Thoracic aorta (tissue), 2 donors: ENCODE data around the gene P2RX7. TPM values are rescaled to one million over a fixed set of nuclear protein-coding genes. Genes with fewer than 3 reads are reported as not detected.
"Not testable (repeated sequence)": the region's sequence is repeated elsewhere in the genome, so short reads cannot be mapped to it uniquely, and the experiment has no call there.

Experiments
- ATAC-seq: fragments of 150-250 bp; one replicate; pipeline ENCODE4 v1.8.0; 2017; ENCODE audit warnings: low read depth; ENCODE audit not compliant: insufficient number of reproducible peaks, low FRiP score
- DNase-seq: peaks from one replicate; pipeline ENCODE4 v3.0.0-alpha.2; 2020; ENCODE audit warnings: low spot score
- H3K27ac ChIP-seq, 2 donors: fragments of 200-600 bp; sonication (generic); 1 replicate in 1 of 2; 2 replicates in 1 of 2; pipeline ENCODE4 v1.5.1; 2016; ENCODE audit warnings: mild to moderate bottlenecking in 2 of 2, moderate library complexity in 2 of 2
- H3K27me3 ChIP-seq: fragments of 200-600 bp; sonication (generic); replicated peaks from 2 replicates; pipeline ENCODE4 v1.6.0; 2016; ENCODE audit warnings: mild to moderate bottlenecking; ENCODE audit not compliant: insufficient read depth
- H3K36me3 ChIP-seq: fragments of 200-600 bp; sonication (generic); one replicate; pipeline ENCODE4 v1.5.1; 2016
- H3K4me1 ChIP-seq, 2 donors: fragments of 200-600 bp; sonication (generic); 1 replicate in 1 of 2; 2 replicates in 1 of 2; pipeline versions ENCODE4 v1.5.1 to v1.6.0; 2016; ENCODE audit warnings: low read depth in 2 of 2, mild to moderate bottlenecking in 1 of 2; ENCODE audit not compliant: control insufficient read depth in 1 of 2
- H3K4me3 ChIP-seq: fragments of 200-600 bp; sonication (generic); 2 replicates; pipeline ENCODE4 v1.5.1; 2016; ENCODE audit warnings: mild to moderate bottlenecking
- H3K9me3 ChIP-seq: fragments of 200-600 bp; sonication (generic); 2 replicates; pipeline ENCODE4 v1.5.1; 2016
- total RNA-seq, 2 donors: library from RNA; depleted of rRNA; stranded (reverse); fragments of >200 nt; gene quantifications; one replicate each; pipeline versions ENCODE4 v1.1.0 to v1.2.3, GENCODE V29; 2016
- TF ChIP-seq, protein P1 (sequence below): fragments of 200-600 bp; sonication (generic); IDR thresholded peaks from one replicate; pipeline ENCODE4 v1.5.1; 2019; ENCODE audit warnings: antibody characterized with exemption

The P2RX7 gene
- total RNA-seq, 2 donors from 2014 or later, result 3.2 to 4.0 TPM

DNA sequence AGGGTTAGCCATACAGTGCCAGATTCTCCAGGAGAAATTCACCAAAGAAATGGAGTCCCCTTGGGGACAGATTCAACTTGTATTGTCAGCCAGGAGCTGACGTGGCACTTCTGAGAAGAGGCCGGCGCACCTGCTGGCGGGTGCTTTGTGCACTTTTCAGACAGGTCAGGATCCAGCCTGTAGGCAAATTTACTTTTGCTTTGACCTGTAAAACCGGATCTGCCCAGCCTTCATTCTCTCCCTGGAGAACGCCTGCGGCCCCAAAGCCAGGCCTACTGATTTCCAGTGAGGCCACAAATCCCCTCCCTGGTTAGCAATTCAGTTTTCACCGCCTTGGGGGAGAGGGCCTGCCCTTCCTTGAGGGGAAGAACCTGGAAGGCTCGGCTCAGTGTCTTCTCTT, 94.6 kb downstream of the P2RX7 start:
- Histone ChIP-seq H3K4me3 (no peak overlapping the region), H3K27me3 (no peaks in the 10 kb centered on the region), H3K4me1 (peaks cover 0 to 3% of the 10 kb centered on the region in 2 donors), H3K9me3 (no peaks in the 10 kb centered on the region), H3K27ac (no peak overlapping the region), H3K36me3 (peaks cover 14% of the 10 kb centered on the region)
- DNase-seq (no peak), ATAC-seq (no peak)
- TF ChIP-seq, protein P1, sequence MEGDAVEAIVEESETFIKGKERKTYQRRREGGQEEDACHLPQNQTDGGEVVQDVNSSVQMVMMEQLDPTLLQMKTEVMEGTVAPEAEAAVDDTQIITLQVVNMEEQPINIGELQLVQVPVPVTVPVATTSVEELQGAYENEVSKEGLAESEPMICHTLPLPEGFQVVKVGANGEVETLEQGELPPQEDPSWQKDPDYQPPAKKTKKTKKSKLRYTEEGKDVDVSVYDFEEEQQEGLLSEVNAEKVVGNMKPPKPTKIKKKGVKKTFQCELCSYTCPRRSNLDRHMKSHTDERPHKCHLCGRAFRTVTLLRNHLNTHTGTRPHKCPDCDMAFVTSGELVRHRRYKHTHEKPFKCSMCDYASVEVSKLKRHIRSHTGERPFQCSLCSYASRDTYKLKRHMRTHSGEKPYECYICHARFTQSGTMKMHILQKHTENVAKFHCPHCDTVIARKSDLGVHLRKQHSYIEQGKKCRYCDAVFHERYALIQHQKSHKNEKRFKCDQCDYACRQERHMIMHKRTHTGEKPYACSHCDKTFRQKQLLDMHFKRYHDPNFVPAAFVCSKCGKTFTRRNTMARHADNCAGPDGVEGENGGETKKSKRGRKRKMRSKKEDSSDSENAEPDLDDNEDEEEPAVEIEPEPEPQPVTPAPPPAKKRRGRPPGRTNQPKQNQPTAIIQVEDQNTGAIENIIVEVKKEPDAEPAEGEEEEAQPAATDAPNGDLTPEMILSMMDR, result no peak

DNA sequence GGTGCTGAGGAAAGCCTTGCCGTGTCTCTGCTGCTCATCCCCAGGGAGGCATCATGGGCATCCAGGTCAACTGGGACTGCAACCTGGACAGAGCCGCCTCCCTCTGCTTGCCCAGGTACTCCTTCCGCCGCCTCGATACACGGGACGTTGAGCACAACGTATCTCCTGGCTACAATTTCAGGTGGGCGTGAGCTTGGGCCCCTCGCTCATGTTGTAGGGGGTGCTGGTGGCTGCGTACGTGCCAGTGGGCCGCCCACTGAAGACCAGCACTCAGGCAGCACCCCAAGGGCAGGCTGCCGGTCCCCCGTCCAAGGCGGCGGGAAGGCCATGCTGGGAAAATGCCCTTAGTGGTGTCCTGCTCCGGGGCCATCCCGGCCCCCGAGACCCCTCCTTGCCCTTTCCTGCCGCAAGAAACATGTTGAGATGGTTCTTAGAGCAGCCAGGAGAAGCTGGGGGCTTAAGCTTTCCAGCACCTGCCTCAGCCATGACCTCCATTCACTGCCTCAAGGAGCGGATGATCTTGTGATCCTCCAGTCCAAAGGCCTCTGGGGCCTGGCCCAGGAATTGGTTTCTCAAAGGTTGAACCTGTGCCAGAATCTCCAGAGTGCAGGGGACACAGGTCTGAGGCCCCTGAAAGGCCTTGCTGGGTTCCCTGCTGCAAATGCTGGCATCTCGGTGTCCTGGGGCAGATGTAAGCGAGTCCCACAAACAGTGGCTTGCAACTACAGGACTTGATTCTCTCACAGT, 96.4 kb downstream of the P2RX7 start:
- no peak overlapping the region for H3K27ac ChIP-seq
- H3K4me1 ChIP-seq, result peaks cover 0 to 3% of the 10 kb centered on the region in 2 donors
- H3K36me3 ChIP-seq, result peaks cover 25% of the 10 kb centered on the region
- TF ChIP-seq, protein P1, result no peak
- ATAC-seq, result no peak
- DNase-seq, result no peak
- no peaks in the 10 kb centered on the region for H3K9me3 ChIP-seq
- no peak overlapping the region for H3K4me3 ChIP-seq
- no peaks in the 10 kb centered on the region for H3K27me3 ChIP-seq

DNA sequence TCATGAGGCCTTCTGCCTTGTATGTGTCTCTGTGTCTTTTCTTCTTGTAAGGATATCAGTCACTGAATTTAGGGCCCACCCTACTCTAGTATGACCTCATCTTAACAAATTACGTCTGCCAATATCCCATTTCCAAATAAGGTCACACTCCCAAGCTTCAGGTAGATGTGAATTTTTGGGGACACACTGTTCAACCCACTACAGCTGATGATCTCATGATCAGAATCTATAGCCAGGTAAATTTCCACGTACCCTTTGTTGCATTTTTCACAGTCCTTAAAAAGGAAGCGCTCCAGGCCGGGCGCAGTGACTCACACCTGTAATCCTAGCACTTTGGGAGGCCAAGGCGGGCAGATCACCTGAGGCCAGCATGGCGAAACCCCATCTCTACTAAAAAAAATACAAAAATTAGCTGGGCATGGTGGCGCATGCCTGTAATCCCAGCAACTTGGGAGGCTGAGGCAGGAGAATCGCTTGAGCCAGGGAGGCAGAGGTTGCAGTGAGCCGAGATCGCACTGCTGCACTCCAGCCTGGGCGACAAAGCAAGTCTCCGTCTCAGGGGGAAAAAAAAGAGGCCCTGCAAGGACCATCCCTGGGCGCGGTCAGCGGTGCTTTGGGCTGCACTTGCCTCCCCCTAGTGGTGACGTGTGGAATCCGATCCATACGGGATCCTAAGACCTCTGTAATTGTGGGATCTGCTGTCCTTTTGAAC, 97.3 kb downstream of the P2RX7 start:
- peaks cover 25% of the 10 kb centered on the region for H3K36me3 ChIP-seq
- H3K4me3 ChIP-seq, H3K27me3 ChIP-seq, DNase-seq, H3K9me3 ChIP-seq, H3K4me1 ChIP-seq, ATAC-seq, H3K27ac ChIP-seq: not testable (repeated sequence)
- TF ChIP-seq, protein P1, result peak; percentile 88

DNA sequence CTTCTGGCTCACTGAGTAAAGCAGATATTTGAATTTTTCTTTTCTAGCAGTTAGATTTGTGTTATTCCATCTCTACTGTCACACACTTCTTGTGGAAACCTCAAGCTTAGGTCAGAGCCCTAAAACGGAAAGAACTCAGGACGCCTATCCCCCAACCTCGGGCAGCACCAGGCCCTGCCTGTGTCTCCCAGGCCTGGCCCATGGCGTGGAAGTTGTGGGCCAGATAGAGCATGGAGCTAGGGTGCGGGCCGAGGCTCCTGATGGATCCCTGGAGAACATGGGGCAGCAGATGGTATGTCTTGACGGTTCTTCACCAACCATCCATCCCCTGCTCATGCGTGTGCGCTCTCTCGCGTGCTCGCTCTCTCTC, 97.8 kb downstream of the P2RX7 start:
- TF ChIP-seq, protein P1, result no peak
- Histone ChIP-seq H3K36me3 (peaks cover 25% of the 10 kb centered on the region), H3K27ac (no peak overlapping the region), H3K4me1 (peaks cover 0 to 3% of the 10 kb centered on the region in 2 donors), H3K9me3 (no peaks in the 10 kb centered on the region), H3K4me3 (no peak overlapping the region), H3K27me3 (no peaks in the 10 kb centered on the region)
- DNase-seq (no peak), ATAC-seq (no peak)

DNA sequence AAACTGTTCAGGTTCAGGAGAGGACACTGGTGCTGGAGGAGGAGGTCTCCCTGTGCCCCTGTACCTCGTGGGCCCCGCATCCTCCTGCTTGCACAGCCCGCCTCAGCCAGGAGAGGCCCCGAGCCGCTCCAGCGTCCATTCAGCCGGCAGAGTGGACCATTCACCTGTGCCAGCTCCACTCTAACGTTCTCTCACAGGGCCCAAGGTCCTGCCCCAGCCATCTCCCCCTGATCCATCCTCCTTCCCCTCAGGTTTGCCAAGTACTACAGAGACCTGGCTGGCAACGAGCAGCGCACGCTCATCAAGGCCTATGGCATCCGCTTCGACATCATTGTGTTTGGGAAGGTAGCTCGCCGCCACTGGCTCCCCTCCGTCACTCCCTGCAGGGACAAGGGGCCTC, 99.5 kb downstream of the P2RX7 start:
- no peak for ATAC-seq
- H3K27ac ChIP-seq, result no peak overlapping the region

More for the DNA sequence above, 99.5 kb downstream of the P2RX7 start:
- Histone ChIP-seq H3K4me3 (no peak overlapping the region), H3K36me3 (peaks cover 25% of the 10 kb centered on the region), H3K9me3 (no peaks in the 10 kb centered on the region), H3K4me1 (peaks cover 0 to 3% of the 10 kb centered on the region in 2 donors), H3K27me3 (no peaks in the 10 kb centered on the region)
- no peak for DNase-seq
- TF ChIP-seq, protein P1, result no peak
